Neural progenitor cell (in vitro differentiated cells): ENCODE measurements around the gene TIPRL.

Source experiments
- CTCF ChIP-seq: fragments of 200-600 bp; sonication (generic); IDR thresholded peaks from 2 replicates; pipeline ENCODE4 v1.5.1; 2017; ENCODE audit warnings: antibody characterized with exemption, mild to moderate bottlenecking
- EZH2 ChIP-seq: fragments of 200-600 bp; sonication (generic); IDR thresholded peaks from 2 replicates; pipeline ENCODE4 v1.6.1; 2017; ENCODE audit warnings: antibody characterized with exemption, mild to moderate bottlenecking, moderate library complexity
- EZH2phosphoT487 ChIP-seq: fragments of 200-600 bp; sonication (generic); IDR thresholded peaks from 2 replicates; pipeline ENCODE4 v1.6.1; 2017; ENCODE audit warnings: antibody characterized with exemption

- TF ChIP-seq EZH2 (no peak), CTCF (no peak), EZH2phosphoT487 (no peak)
Observed at GRCh38 chr1:168136709-168137514, 41.9 kb upstream of the TIPRL start, which contains the start of gene GPR161.
